NCI-H526 treated with DMSO at 0.1 percent for 48 hours (cell line): ENCODE results near the gene ENPP6.
"Not testable (repeated sequence)": the region's sequence is repeated elsewhere in the genome, so short reads cannot be mapped to it uniquely, and the experiment has no call there.

ENCODE experiments used
- DNase-seq: peaks from one replicate; lab custom pipeline; 2025; lab: John Stamatoyannopoulos, UW

Gene ENPP6

GRCh38 chr4:184148738-184149637 is 68.7 kb downstream of the ENPP6 start:
- no peak for DNase-seq

- no peak for DNase-seq
Observed at GRCh38 chr4:184147858-184148737, 69.6 kb downstream of the ENPP6 start.

GRCh38 chr4:184146951-184147350 is 70.7 kb downstream of the ENPP6 start:
- DNase-seq, result no peak

GRCh38 chr4:184145596-184145995 is 72.1 kb downstream of the ENPP6 start:
- DNase-seq, result no peak

GRCh38 chr4:184143770-184144564 is 73.7 kb downstream of the ENPP6 start:
- DNase-seq, result no peak

- no peak for DNase-seq
Observed at GRCh38 chr4:184142121-184143000, 75.3 kb downstream of the ENPP6 start.

- DNase-seq, result not testable (repeated sequence)
Observed at GRCh38 chr4:184140901-184141300, 76.8 kb downstream of the ENPP6 start.

- no peak for DNase-seq
Observed at GRCh38 chr4:184136525-184136924, 81.1 kb downstream of the ENPP6 start.

GRCh38 chr4:184126800-184127199 is 90.9 kb downstream of the ENPP6 start:
- no peak for DNase-seq

- no peak for DNase-seq
Observed at GRCh38 chr4:184122631-184123408, 94.9 kb downstream of the ENPP6 start.

- DNase-seq, result no peak
Observed at GRCh38 chr4:184120549-184121127, 97.0 kb downstream of the ENPP6 start.

GRCh38 chr4:184117662-184118199 is 99.9 kb downstream of the ENPP6 start:
- DNase-seq, result no peak

- DNase-seq, result no peak
Observed at GRCh38 chr4:184115399-184115798, 102.3 kb downstream of the ENPP6 start.

- no peak for DNase-seq
Observed at GRCh38 chr4:184114431-184114830, 103.2 kb downstream of the ENPP6 start.

- no peak for DNase-seq
Observed at GRCh38 chr4:184112006-184112550, 105.6 kb downstream of the ENPP6 start.

GRCh38 chr4:184111233-184111832 is 106.3 kb downstream of the ENPP6 start:
- DNase-seq, result no peak

GRCh38 chr4:184110452-184111224 is 107.0 kb downstream of the ENPP6 start:
- no peak for DNase-seq

GRCh38 chr4:184108006-184108501 is 109.6 kb downstream of the ENPP6 start:
- DNase-seq, result no peak
